ENCODE results near the gene SNRNP27. TPM values are rescaled to one million over a fixed set of nuclear protein-coding genes. Genes with fewer than 3 reads are reported as not detected.
"Not testable (repeated sequence)": the region's sequence is repeated elsewhere in the genome, so short reads cannot be mapped to it uniquely, and the experiment has no call there.

Gene SNRNP27
- total RNA-seq, 1 donor from 2014 or later, result 84.1 TPM

- Histone ChIP-seq H3K4me3 (ENCODE audit: low read depth, low read length) (no peak overlapping the region), H3K27me3 (ENCODE audit: control insufficient read depth, insufficient read depth, low read length) (peaks cover 5% of the 10 kb centered on the region), H3K36me3 (ENCODE audit: control insufficient read depth, insufficient read depth, low read length) (no peaks in the 10 kb centered on the region)
- TF ChIP-seq CTCF (IDR thresholded peaks at IDR 0.05; ENCODE audit: insufficient read depth, low read length, poor library complexity, severe bottlenecking), result no peak
- no peak for DNase-seq (ENCODE audit: low read depth)
Measured at GRCh38 chr2:69947325-69947931, 53.7 kb downstream of the SNRNP27 start.

GRCh38 chr2:69948032-69948962 is 54.5 kb downstream of the SNRNP27 start:
- H3K27me3 ChIP-seq (ENCODE audit: control insufficient read depth, insufficient read depth, low read length), result peaks cover 5% of the 10 kb centered on the region
- no peak for DNase-seq (ENCODE audit: low read depth)
- TF ChIP-seq CTCF (IDR thresholded peaks at IDR 0.05; ENCODE audit: insufficient read depth, low read length, poor library complexity, severe bottlenecking), result no peak
- H3K36me3 ChIP-seq (ENCODE audit: control insufficient read depth, insufficient read depth, low read length), result no peaks in the 10 kb centered on the region
- H3K4me3 ChIP-seq (ENCODE audit: low read depth, low read length), result peak overlapping the region; percentile 10

GRCh38 chr2:69948963-69949645 is 55.3 kb downstream of the SNRNP27 start:
- Histone ChIP-seq H3K4me3 (ENCODE audit: low read depth, low read length) (peak overlapping the region; percentile 10), H3K27me3 (ENCODE audit: control insufficient read depth, insufficient read depth, low read length) (peaks cover 5% of the 10 kb centered on the region), H3K36me3 (ENCODE audit: control insufficient read depth, insufficient read depth, low read length) (no peaks in the 10 kb centered on the region)
- no peak for DNase-seq (ENCODE audit: low read depth)
- TF ChIP-seq CTCF (IDR thresholded peaks at IDR 0.05; ENCODE audit: insufficient read depth, low read length, poor library complexity, severe bottlenecking), result no peak

- no peak for TF ChIP-seq CTCF (IDR thresholded peaks at IDR 0.05; ENCODE audit: insufficient read depth, low read length, poor library complexity, severe bottlenecking)
- Histone ChIP-seq H3K4me3 (ENCODE audit: low read depth, low read length) (no peak overlapping the region), H3K27me3 (ENCODE audit: control insufficient read depth, insufficient read depth, low read length) (peaks cover 8% of the 10 kb centered on the region), H3K36me3 (ENCODE audit: control insufficient read depth, insufficient read depth, low read length) (no peaks in the 10 kb centered on the region)
- no peak for DNase-seq (ENCODE audit: low read depth)
Measured at GRCh38 chr2:69950241-69950640, 56.5 kb downstream of the SNRNP27 start.

- DNase-seq (ENCODE audit: low read depth); H3K36me3 ChIP-seq (ENCODE audit: control insufficient read depth, insufficient read depth, low read length); H3K27me3 ChIP-seq (ENCODE audit: control insufficient read depth, insufficient read depth, low read length); H3K4me3 ChIP-seq (ENCODE audit: low read depth, low read length): not testable (repeated sequence)
Measured at GRCh38 chr2:69950671-69951070, 56.9 kb downstream of the SNRNP27 start.

Measured in kidney epithelial cell (primary cell).